HUDEP-2 (cell line): ENCODE data around the gene APBA1.

Experiments
- DNase-seq, 76 experiments: peaks; one replicate each; lab custom pipeline; 2025; ENCODE audit not compliant: unreplicated experiment in 76 of 76; lab: John Stamatoyannopoulos, UW

The APBA1 gene

DNA sequence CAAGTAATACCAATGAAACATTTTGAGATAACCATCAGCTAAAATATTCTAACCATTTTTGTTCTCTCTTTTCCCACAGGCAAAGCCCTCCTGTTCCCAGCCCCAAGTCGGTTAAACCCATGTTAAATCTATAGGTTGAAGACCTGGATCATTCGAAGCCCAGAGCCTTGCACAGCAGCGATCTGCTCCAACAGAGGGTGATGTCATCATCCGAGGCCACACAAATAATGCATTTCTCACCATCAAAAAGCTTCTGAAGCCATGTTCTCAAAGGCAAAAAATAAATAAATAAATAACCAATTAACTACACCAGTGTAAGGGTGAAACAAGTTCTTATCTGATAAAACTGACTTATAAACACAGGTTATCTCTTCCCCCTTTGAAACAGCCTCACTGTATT is 178.0 kb downstream of the APBA1 start:
- no peak for DNase-seq

DNA sequence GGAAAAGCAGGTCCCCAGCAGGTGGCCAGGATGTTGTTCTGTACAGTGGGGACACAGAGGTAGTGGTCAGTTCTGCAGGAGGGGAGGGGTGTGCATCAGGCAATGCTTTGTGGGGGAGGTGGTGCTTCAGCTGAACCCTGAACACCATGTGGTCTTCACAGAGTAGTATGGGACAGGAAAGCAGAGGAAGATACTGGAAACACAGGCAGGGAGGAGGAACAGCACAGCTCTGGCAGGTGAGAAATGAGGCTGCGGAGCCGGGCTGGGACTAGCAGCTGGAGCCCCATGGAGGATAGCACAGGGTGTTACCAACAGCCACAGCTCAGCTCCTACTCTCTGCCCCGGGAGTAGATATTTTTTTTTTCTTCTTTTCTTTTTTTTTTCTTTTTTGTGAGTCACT is 185.7 kb downstream of the APBA1 start:
- no peak for DNase-seq

DNA sequence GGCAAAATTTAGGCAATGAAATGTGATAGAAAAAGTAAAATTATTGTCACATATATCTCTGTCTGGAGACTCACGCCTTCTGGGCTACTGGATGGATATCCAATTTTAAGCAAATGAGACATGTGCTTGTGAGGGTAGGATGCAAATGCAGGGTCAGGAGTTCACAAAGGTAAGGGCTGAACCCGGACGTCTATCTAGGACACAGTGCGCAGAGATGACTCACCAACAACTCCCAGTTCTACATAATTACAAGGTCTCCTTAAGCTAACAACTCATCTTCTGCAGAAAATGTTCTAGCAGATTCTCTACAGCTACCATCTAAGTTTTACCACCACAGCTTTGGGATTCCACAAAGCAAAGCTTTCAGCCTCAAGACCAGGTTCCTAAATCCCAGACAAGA is 186.7 kb downstream of the APBA1 start:
- no peak for DNase-seq

DNA sequence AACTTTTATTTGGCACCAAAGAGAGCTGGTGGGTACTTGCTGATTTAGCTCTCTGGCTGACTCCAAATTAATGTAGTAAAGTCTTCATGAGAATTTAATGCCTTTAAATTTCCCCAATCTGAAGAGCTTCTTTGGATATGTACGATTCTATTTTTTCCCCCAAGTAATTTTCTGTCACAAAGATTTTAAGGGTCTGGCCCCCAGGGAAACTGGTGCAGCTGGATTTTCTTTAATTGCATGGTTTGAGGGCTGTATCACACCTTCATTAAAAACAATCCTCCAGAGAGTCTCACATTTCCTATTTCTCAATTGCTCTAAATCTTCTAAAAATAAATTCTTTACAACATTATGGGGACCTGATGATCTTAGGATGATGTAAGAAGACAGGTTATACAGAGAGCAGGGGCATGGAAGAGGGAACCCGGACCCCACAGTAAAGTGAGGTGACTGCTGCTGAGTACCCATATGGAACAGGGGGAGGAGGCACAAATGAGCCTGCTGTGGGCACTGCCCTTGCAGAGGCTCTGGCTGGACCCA is 188.2 kb downstream of the APBA1 start:
- no peak for DNase-seq

DNA sequence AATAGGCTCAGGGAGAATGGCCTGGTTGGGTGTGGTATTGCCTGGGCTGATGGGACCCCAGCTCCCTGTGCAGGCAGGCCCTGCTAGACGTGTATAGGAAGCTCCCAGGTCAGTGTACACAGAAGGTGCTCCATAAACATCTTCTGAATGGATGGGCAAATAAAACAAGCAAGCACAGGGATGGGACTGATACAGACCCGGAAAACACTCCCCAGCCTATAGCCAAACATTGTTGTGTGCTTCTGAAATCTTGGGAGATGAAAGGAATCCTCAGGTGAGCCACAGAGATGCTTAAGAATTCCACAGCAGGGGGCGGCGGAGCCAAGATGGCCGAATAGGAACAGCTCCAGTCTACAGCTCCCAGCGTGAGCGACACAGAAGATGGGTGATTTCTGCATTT is 195.4 kb downstream of the APBA1 start:
- DNase-seq = no peak

DNA sequence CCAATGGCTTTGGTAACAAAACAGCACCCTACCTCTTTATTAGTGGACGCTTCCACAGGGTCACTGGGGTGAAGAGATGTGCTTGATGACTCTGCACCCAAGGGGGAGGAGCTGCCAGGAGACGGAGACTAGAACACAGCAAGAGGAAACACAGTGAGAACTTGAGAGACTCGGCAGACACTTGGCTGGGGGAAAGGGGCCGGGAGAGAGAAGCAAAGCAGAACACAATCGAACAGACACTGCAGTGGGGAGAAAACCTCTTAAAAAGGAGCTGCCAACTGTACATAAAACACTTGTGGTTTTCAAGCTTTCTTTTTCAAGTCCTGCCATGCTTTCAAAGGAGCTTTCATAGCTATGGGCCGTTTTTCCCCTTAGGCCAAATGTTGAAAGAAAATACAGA is 196.2 kb downstream of the APBA1 start:
- no peak for DNase-seq

DNA sequence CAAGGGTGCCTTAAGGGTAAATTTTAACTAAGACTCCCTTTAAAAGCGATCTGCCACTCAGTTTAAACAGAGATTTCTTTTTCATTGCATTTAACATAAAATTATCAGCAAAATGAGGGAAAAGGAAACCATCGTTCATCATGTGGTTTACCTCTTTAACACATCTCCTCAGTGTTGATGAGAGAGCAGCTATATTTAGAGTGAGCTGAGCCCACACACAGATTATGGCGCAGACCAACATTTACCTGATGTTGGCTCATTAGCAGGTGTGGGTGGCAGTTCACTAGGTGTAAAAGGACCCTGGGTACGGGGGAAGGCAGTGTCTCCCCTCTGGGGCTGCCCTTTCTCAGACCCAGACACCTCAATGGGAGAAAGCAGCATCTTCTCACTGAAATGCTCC is 197.3 kb downstream of the APBA1 start:
- no peak for DNase-seq

DNA sequence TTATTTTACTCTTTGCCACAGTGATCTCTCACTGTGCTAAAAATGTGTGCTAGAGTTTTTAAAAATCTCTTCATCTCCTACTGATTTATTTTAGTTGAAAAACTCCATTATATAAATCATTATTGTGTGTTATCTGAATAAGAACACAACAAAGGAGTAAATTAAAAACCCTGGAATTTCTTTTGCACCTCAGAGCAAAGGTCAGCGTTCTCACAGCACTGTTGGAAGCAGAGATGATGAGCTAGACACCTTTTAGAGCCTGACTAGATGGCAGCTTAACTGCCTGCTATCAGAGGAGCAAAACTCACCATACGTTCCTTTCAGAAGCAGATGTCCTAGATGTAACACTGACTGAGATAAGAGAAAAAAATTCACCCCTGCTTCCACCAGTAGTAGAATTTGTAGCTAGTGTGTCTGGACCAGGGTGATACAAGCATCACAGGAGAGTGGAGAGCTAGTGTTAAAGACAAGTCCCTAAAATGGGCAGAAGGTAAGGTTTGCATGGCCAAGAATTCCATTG is 200.0 kb downstream of the APBA1 start:
- DNase-seq = no peak

DNA sequence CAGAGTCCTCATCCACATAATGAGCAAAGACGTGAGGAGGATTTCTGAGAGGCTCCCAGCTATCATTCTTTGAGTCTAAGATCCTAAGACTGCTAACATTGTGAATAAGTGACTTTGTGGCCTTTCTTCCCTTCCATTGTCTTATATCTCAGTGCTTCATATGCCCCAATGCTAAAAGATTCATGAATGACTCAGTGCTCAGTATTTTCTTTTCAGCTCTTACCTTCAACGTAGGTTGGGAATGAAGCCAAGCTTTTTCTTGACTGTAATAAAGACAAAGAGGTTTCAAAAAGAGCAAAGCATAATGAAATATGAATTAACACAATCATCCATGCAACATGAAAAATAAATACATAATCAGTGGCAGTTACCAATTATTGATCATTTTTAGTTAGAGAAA is 200.7 kb downstream of the APBA1 start:
- no peak for DNase-seq

DNA sequence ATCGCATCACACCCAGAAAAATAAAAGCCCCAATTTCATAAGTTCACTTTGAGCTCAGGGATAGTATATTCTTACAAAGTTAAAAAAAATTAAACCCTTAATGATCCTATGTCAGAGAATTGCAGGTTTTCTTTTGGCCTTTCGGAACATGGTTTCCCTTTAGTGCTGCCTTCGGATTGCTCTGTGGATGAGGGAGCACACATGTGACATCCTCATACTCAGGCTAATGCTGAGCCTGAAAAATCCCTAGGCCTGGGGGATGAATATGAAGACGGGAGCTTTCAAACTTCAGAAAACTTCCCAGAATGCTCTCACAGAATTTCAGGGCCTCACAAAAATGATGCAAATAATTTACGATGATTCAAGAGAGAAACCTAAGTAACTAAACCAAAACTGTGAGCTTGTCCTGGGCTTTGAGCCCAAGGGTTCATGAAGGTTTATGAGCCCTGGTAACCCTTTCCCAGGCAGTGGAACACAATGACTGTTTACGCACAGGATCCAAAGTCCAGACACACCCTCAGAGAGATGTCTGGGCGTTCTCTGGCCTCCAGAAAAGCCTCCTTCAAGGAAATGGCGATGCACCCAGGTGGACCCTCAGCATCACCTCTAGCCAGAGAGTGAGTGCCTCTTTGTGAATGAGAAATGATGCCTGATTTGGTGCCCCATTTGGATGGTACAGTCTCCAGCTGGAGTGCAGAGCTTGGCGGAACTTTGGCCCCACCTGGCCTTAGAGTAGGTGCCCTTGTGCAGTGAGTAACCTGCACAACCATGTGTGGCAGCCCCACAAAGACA is 201.8 kb downstream of the APBA1 start:
- no peak for DNase-seq

DNA sequence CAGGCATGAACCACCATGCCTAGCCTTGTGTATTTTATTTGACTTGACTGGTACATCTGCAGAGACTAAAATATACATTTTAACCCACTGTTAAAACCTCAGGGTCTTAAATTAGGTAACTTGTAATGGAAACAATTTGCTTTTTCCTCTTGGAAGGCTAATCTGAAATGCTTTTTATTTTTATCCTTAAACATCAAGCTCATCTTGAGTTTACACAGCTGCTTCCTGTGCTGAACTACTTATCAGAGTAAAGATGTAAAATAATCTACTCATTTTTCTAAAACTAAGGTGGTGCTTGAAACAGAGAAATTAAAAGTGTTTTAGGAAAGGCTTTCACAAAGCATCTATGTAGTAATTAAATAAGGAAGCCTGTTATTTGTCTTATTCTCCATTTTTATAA is 203.0 kb downstream of the APBA1 start:
- no peak for DNase-seq

DNA sequence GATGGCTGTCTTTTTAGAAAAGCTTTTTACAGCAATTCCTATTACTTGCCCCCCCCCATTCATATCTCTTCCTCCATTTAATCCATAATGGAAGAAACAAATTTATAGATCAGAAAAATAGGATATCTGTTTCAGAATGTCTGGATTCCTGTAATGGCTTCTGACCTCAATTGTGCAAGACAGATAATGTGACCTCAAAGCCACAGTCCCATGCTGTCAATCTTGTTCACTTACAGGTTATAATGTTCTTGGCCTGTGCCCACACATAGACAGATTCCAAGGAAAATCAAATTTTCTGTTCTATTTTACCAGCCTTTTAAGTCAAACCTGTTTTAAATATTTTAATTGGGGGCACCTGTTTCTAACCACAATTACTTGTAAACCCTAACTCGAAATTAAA is 203.8 kb downstream of the APBA1 start:
- no peak for DNase-seq

DNA sequence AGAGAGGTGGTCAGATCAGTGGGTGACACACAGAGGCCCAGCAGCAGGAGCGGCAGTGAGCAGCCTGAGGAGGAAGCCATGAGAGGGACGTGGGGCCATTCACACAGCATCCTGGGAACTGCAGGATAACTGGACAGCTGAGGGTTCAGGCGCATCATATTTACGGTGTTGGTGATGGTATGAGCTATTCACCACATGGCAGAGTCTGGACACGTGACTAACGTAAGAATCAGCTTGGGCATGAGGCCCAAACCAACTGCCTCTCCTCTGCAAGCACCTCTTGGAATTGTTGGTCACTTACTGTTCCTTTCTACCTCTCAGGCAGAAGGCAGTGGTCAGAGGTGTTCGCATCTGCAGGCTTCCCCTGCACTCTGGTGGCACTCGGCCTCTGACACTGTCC is 206.0 kb downstream of the APBA1 start:
- DNase-seq = no peak

DNA sequence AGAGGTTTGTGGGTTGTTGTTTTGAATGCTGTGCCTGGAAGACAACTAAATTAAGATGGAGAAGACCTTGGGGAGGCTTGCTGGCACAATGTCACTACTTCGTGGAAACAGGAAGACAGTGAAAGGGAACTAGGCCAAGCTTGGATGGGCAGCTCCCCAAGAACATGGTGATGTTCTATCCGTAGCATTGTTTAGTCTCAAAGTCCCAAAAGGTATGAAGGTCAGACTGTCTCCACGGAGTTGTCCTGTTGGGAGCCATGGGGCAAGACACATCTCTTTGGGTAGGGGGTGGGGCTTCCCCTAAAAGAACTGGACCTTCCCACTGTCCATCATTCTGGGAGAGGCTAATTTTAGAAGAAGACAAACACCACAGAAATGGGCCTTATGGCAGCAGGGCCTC is 206.7 kb downstream of the APBA1 start:
- DNase-seq = no peak

DNA sequence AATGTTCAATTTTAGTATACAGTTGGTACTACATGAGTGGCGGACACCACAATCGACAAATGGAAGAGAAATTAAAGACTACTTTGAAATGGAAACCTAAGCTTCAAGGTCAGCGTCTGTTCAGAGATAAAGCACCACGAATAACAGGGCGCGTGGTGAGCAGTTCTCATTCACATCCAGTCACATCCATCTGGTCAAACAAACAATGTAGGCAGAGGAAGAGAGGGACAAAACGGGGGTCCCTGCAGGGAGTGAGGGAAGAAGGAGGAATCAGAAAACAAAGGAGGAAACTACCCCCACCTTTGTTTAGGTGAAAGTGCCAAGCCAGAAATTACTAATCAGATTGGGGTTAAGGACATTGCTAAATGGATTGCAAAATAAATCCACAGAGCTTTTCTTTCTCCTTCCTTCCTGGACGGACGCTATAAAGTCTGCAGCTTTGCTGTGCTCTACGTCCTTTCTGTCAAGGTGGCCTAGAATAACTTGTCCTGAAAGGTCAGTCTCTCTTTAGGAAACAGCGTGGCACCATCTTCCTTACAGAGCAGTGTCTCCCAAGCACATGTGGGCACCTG is 208.6 kb downstream of the APBA1 start:
- no peak for DNase-seq

DNA sequence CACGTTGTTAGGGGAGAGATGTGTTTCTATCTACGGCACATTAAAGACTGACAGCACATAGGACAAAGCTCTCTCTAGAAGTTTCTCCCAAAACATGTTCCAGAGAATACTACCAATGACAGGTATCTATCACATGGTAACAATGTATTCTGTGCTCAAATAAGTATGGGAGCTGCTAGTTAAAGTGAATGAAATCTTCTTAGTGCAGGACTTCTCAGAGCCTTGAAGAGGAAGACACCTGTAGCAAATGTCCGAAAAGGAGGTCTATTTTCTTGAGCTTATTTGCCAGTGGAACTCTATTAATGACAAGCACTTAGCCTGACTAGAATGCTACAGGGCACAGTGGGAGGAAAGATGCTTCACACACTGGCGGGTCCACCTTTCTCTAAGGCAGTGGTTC is 209.8 kb downstream of the APBA1 start:
- no peak for DNase-seq

DNA sequence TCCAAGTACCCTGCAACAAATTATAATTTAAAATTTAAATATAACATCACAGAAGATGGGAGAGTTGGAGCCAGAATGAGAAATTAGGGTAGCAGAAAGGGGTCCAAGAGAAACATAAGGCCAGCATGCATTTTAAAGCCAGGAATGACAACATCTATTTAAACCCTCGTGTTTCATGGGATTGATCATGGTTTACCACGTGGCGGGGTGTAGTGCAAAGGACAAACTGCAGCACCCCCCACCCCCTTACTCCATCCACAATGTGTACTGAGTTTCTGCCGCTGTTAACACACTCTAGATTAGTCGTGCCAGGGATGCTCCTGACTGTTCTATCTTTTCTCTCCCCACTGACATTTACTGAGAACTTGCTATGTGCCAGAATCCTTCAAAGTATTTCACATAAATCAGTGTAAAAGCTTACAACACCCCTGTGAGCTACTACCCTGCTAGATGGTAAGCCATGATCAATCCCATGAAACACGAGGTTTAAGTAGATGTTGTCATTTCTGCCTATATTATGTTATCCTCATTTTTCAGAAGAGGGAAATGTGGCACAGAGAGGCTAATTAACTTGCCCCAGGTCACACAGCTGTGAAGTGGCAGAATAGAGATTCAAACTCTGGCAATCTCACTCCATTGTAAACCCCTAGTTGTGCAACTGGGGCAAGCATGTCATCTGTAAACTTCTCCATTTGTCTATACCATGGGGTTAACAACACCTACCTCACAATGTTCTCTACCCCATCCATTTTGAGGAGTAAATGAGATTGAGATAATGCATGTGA is 210.9 kb downstream of the APBA1 start:
- DNase-seq = no peak

DNA sequence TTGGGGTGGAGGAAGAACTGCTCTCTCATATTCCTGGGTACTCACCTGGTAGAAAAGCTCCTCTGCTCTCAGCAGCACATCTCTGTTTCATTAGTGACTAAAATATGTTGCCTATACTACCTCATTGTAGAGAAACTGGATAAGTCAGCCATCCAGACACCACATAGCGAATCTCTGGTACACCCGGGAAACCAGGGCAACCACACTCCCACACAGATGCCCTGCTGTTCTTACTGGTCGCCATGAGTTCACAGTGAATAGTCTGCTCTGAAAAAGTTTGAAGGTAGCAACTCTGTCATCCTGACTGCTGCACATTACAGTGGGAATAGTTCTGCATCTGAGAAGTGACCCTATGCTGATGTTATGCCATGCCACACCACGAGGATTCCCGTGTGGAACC is 212.2 kb downstream of the APBA1 start:
- no peak for DNase-seq

DNA sequence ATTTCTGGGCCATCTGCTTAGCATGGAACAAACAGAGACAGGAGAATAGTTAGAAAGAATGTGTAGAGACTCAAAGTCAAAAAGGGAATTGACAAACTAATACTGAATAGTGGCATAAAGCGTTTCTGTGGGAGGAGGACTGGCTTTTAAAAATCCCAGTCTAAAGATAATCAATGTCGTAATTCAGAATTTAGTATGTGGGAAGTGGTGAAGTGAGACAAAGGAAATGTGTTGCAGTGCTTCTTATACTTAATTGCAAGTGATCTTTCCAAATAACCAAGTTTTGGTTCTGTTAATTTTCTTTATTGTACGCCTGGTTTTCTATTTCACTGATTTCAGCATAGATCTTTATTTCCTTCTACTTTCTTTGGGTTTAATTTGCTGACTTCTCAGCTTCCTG is 214.0 kb downstream of the APBA1 start:
- DNase-seq = no peak

DNA sequence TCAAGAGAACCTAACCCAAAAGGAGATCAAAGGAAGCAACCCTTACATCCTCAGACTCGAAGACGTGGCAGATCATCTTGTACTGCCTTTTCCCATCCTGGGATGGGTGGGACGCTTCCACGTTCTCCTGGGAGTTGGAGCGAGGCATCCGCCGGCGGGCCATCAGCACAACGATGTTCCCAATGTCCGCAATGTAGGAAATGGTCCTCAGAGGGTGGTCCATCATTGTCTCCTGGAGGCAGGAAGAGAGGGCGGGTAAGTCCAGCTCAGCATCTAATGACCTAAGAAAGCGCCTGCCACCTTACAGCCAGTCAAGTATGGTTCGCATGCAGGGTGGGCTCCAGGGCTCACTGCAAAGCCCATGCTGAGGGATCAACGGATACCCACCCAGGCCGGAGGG is 216.0 kb downstream of the APBA1 start:
- DNase-seq = no peak

DNA sequence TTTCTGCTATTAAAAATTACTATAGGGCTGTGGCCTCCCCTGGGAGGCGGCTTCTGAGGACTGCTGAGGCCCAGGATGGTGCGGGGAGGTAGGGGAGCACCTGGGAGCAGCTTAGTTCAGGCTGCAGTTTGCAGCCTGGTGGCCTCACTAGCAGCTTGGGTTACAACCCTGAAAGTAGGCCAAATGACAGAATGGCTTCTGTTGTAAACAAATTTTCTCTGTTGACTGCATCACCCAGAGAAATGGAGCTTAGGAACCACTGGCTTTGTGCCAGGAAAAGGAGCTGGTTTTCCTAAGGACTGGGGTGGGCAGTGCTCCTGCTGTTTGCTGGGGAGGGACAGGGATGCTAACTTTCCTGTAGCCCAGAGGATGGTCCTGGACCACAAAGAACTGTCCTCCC is 216.9 kb downstream of the APBA1 start:
- DNase-seq = no peak

DNA sequence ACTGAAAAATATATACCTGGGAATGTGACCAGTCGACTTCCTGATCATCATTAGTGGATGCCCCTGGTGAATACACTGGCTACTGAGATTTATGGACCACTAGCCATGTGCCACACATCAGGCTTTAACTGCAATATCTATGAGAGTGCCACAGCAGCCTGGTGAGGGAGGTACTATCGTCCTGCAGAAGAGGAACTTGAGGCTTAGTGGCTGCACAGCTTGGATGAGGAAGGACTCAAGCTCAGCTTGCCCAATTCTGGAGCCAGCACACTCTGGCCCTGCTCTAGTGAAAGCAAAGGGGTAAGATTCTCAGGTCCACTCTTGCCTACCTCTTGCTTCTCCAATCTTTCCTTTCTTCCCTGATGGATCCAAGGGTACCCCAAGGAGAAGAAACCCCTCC is 217.8 kb downstream of the APBA1 start:
- DNase-seq = no peak
